SK-N-MC (cell line): ENCODE data around the gene DBX1.
"Not testable (repeated sequence)": the region's sequence is repeated elsewhere in the genome, so short reads cannot be mapped to it uniquely, and the experiment has no call there.

Experiments used
- DNase-seq: peaks from one replicate; pipeline ENCODE4 v3.0.0-alpha.2; 2011; ENCODE audit warnings: low read depth, low spot score
- H3K27ac ChIP-seq: fragments of 200-600 bp; sonication (generic); 2 replicates; pipeline ENCODE4 v1.5.1; 2016; ENCODE audit warnings: mixed run types
- H3K36me3 ChIP-seq: fragments of 200-600 bp; sonication (generic); 2 replicates; pipeline ENCODE4 v1.6.1; 2017; ENCODE audit warnings: antibody characterized with exemption, low read length, mixed read lengths; ENCODE audit not compliant: insufficient read depth
- H3K4me3 ChIP-seq: fragments of 200-600 bp; sonication (generic); 2 replicates; pipeline ENCODE4 v1.5.1; 2016
- H3K9ac ChIP-seq: fragments of 200-600 bp; sonication (generic); 2 replicates; pipeline ENCODE4 v1.8.0; 2017; ENCODE audit warnings: mixed run types, mixed read lengths; ENCODE audit not compliant: insufficient read length
- H3K9me3 ChIP-seq: fragments of 200-600 bp; sonication (generic); 2 replicates; pipeline ENCODE4 v1.6.1; 2017; ENCODE audit warnings: low read depth, mild to moderate bottlenecking, antibody characterized with exemption, low read length, moderate library complexity, mixed read lengths
- EZH2 ChIP-seq: fragments of 200-600 bp; sonication (generic); IDR thresholded peaks from one replicate; pipeline ENCODE4 v1.6.1; 2017; ENCODE audit warnings: antibody characterized with exemption
- FOXP2 ChIP-seq: optimal IDR thresholded peaks from 2 replicates; pipeline ENCODE3; 2011; ENCODE audit warnings: mild to moderate bottlenecking, moderate library complexity; ENCODE audit not compliant: insufficient read depth; ENCODE audit errors: extremely low read length, control extremely low read depth
- POLR2AphosphoS5 ChIP-seq: IDR thresholded peaks from 2 replicates; pipeline ENCODE4 v1.6.1; 2012; ENCODE audit warnings: mild to moderate bottlenecking, low read depth, low read length, borderline replicate concordance

DBX1 gene

GRCh38 chr11:20132667-20133039 is 27.6 kb downstream of the DBX1 start:
- TF ChIP-seq POLR2AphosphoS5 (no peak), FOXP2 (no peak), EZH2 (no peak)
- Histone ChIP-seq H3K36me3 (no peaks in the 10 kb centered on the region), H3K9me3 (no peaks in the 10 kb centered on the region), H3K27ac (no peak overlapping the region), H3K4me3 (no peak overlapping the region), H3K9ac (no peak overlapping the region)
- DNase-seq = no peak

- H3K4me3 ChIP-seq = peak overlapping the region; percentile 60
- TF ChIP-seq EZH2 = no peak
- TF ChIP-seq FOXP2 = no peak
- TF ChIP-seq POLR2AphosphoS5 = no peak
- no peaks in the 10 kb centered on the region for H3K9me3 ChIP-seq
- DNase-seq = no peak
- no peak overlapping the region for H3K9ac ChIP-seq
- no peaks in the 10 kb centered on the region for H3K36me3 ChIP-seq
- no peak overlapping the region for H3K27ac ChIP-seq
Measured at GRCh38 chr11:20131788-20132666, 28.2 kb downstream of the DBX1 start.

- H3K4me3 ChIP-seq = no peak overlapping the region
- H3K9ac ChIP-seq = no peak overlapping the region
- no peak for DNase-seq
- H3K36me3 ChIP-seq = no peaks in the 10 kb centered on the region
- no peaks in the 10 kb centered on the region for H3K9me3 ChIP-seq
- TF ChIP-seq POLR2AphosphoS5 (no peak), EZH2 (no peak), FOXP2 (no peak)
- no peak overlapping the region for H3K27ac ChIP-seq
Measured at GRCh38 chr11:20129665-20130064, 30.6 kb downstream of the DBX1 start.

GRCh38 chr11:20128528-20128825 is 31.8 kb downstream of the DBX1 start:
- H3K27ac ChIP-seq, H3K36me3 ChIP-seq, DNase-seq, H3K9me3 ChIP-seq, H3K4me3 ChIP-seq, H3K9ac ChIP-seq: not testable (repeated sequence)

- Histone ChIP-seq H3K36me3 (no peaks in the 10 kb centered on the region), H3K27ac (no peak overlapping the region), H3K9ac (no peak overlapping the region), H3K4me3 (no peak overlapping the region), H3K9me3 (no peaks in the 10 kb centered on the region)
- DNase-seq = peak; percentile 5
- no peak for TF ChIP-seq EZH2
- no peak for TF ChIP-seq FOXP2
- TF ChIP-seq POLR2AphosphoS5 = no peak
Measured at GRCh38 chr11:20127671-20128527, 32.4 kb downstream of the DBX1 start.

DNA sequence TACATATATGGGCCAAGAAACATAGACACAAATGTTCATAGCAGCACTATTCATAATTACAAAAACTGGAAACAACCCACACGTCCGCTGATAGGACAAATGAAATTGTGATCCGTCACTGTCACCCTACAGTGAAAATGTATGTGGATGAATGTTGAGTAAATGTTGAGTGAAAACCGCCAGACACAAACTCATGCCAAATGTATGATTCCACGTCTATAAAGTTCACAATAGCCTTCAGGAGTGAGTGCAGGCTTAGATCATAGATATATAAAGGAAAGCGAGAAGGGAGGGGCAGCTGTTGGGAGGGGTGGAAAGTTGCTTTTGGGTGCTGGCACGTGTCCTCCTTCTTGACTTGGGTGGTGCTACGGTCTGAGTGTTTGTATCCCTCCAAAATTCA is 33.6 kb downstream of the DBX1 start:
- TF ChIP-seq FOXP2 (no peak), EZH2 (no peak), POLR2AphosphoS5 (no peak)
- DNase-seq = no peak
- no peak overlapping the region for H3K9ac ChIP-seq
- no peak overlapping the region for H3K4me3 ChIP-seq
- H3K9me3 ChIP-seq = no peaks in the 10 kb centered on the region
- H3K36me3 ChIP-seq = no peaks in the 10 kb centered on the region
- H3K27ac ChIP-seq = no peak overlapping the region

DNA sequence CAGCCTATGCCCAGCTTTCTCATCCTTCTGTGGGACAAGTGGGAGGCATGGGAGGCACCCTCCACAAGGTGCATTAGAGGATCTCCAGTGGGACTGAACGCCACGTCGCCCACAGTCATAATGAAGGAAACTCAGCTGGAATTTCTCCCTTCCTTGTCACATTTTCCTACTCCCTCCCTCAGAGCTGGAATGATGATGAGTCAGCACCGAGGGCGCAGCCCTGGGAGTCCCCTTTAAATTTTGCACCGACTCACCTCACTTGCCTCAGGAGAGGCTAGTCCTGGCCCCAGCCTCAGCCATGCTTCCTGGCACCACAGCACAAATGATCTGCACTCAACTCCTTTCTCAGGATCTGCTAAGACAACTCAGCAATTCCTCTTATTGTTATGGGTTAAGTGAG is 34.3 kb downstream of the DBX1 start:
- Histone ChIP-seq H3K4me3 (no peak overlapping the region), H3K9ac (no peak overlapping the region), H3K36me3 (no peaks in the 10 kb centered on the region), H3K9me3 (no peaks in the 10 kb centered on the region), H3K27ac (no peak overlapping the region)
- no peak for DNase-seq
- no peak for TF ChIP-seq FOXP2
- TF ChIP-seq EZH2 = no peak
- no peak for TF ChIP-seq POLR2AphosphoS5

GRCh38 chr11:20122131-20122530 is 38.1 kb downstream of the DBX1 start:
- no peak overlapping the region for H3K9ac ChIP-seq
- H3K9me3 ChIP-seq = no peaks in the 10 kb centered on the region
- no peak overlapping the region for H3K4me3 ChIP-seq
- TF ChIP-seq EZH2 = no peak
- no peak for TF ChIP-seq FOXP2
- TF ChIP-seq POLR2AphosphoS5 = no peak
- no peaks in the 10 kb centered on the region for H3K36me3 ChIP-seq
- no peak for DNase-seq
- no peak overlapping the region for H3K27ac ChIP-seq

GRCh38 chr11:20120134-20120925 is 39.9 kb downstream of the DBX1 start:
- Histone ChIP-seq H3K9me3 (no peaks in the 10 kb centered on the region), H3K36me3 (no peaks in the 10 kb centered on the region)
- TF ChIP-seq POLR2AphosphoS5 (no peak), FOXP2 (no peak), EZH2 (no peak)

More at GRCh38 chr11:20120134-20120925, 39.9 kb downstream of the DBX1 start:
- H3K4me3 ChIP-seq = no peak overlapping the region
- no peak overlapping the region for H3K27ac ChIP-seq
- DNase-seq = no peak
- H3K9ac ChIP-seq = no peak overlapping the region
